GM18909 (cell line): ENCODE measurements around the gene ATP8B4.
"Not testable (repeated sequence)": the region's sequence is repeated elsewhere in the genome, so short reads cannot be mapped to it uniquely, and the experiment has no call there.

Source experiments
- ATAC-seq: cut with Tn5 transposase; IDR thresholded peaks from one replicate; pipeline ENCODE4 v1.9.1; 2021; ENCODE audit warnings: mild to moderate bottlenecking; ENCODE audit not compliant: unreplicated experiment, poor library complexity

The ATP8B4 gene

DNA sequence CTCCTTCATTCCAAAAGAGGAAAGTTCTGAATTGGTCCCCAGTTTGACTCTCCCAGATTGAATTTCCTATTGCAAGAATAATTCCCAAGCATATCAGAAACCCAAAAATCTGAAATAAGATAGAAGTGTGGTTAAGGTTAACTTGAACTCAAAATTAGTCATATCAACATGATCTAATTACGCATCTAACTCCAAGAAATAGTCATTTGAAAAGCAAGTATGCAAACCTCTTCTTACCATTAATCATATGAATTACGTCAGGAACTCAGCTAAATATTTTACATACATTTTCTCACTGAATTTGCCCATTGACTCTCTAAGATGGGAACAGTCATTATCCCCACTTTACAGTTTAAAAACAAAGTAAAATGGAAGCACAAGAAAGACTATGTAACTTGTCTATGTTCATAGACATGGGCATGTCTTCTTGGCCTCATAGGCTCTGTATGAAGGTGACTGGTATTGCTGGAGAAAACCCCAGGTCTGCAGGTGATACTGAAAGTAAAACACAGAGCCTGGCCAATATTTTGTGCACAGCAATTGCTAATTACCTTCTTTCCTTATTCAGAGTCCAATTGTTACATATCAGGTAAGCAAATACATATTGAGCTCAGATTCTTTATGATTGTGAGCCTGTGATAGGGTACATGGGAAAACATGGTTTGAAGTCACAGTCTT lies 139.2 kb downstream of the ATP8B4 start:
- no peak for ATAC-seq

DNA sequence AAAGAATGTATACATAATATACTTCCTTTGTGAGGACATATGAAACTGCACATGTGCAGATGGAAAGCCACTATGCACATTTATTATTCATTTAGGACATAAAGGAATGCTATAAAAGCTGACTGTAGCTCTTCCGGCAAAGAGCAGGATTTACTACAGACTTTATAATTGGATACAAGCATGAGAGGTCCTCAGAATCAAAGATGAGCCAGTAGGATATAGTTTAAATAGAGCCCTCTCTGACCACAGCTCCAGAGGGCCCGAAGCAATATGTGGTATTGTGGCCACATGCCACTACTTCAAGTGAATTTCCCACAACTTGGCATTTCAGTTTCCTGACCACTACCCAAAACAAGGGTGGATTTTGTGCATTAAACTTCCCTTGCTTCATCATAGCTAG lies 140.9 kb downstream of the ATP8B4 start:
- ATAC-seq, result no peak

DNA sequence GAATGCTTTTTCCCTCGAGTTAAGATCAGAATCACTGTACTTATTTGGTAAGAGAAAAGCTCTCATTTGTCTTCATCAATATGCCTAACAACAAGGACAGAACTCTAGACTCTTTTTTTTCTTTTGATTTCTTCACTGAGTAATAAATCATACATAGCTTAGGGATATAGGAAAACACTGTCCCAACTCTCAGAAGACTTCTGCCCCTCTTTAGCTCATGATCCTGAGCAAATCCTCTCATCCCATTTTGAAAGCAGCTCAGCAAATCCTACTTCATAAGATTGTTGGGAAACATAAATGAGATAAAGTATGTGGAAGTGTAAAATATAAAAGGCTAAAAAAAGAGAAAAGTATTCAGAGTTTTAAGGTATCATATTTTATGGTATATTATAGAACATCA lies 141.7 kb downstream of the ATP8B4 start:
- ATAC-seq, result no peak

DNA sequence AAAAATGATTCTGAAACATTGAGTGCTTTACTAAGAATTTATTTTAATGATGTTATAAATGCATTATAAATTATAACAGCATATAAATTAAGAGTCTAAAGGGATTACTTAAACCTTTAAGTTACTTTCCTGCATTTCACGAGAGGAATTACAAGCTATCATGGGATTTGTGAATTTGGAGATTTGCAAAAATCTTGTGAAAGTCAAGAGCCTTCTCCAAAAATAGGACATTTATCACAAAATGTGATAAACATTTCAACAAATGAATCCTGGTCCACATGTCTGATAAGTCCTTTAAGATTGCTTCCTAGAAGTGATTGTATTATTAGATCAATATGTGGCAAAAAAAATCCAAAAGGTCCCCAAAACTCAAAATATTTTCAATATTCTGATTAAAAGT lies 154.5 kb downstream of the ATP8B4 start:
- no peak for ATAC-seq

DNA sequence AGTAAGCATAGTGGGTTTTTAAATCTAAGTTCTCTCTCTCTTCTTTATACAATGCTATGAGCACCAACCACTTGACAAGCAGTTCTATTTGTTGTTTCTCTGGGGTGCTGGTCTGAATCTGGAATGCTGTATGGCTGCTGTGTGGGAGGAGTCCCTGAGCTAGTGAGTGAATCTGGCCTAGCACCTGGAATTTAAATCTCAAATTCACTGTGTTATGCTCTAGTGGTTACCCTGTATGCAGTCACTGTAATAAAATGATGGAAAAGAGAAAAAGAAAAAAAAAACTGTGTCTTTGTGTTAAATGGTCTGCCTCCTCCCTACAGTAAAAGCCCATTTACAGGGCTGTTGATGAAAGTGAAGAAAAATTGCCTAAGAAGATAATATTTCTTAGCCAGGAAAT lies 155.0 kb downstream of the ATP8B4 start:
- no peak for ATAC-seq

DNA sequence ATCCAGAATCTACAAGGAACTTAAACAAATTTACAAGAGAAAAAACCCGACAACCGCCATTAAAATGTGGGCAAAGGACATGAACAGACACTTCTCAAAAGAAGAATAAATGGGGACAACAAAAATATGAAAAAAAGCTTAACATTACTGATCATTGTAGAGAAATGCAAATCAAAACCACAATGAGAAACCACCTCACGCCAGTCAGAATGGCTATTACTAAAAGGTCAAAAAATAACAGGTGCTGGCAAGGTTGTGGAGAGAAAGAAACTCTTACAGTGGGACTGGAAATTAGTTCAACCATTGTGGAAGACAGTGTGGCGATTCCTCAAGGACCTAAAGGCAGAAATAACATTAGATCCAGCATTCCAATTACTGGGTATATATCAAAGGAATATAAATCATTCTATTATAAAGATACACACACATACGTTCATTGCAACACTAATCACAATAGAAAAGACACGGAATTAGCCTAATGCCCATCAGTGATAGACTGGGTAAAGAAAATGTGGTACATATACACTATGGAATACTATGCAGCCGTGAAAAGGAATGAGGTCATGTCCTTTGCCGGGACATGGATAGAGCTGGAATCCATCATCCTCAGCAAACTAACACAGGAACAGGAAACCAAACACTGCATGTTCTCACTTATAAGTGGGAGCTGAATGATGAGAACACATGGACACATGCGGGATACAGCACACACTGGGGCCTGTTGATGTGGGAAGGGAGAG lies 155.8 kb downstream of the ATP8B4 start:
- not testable (repeated sequence) for ATAC-seq

DNA sequence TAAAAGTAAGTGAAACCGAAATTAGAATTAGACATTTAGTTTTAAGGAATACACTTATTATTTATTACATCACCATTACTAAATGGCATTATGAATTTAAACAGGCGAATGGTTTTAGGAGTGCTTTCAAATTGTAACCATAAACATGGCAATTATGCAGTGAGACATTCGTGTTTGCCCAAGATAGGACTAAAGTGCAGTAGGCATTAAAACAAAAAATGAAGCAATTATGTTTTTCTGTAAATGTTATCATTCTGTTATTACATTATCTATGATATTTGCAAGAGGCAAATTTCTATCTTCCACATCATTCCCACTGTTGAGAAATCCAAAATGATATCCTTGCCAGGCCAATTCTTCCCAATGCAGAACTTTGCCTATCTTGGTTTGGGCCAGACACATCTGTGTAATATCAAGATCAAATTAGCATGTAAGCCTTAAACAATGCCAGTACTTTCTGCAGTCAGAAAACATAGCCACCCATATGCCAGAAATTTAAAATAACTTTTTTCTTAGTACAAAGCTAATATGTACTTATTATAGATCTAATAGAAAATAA lies 156.9 kb downstream of the ATP8B4 start:
- no peak for ATAC-seq

DNA sequence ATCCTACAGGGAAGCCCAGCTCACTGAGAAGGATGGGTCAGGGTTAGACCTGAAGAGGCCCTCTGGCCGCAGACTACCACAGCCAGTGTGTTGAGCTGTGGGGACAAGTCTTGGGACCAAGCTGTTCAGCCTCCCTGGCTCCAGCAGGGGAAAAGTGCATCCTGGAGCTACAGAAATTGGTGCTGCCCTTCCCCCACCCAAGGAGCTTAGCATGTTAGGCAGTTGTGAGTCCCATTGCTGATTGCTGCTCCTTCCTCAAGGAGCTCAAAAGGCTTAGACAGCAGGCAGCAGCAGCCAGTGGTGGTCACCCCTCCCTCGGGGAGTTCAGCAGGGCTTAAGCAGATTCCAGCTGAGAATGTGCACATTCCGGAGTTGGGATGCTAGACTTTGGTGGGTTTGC lies 165.6 kb downstream of the ATP8B4 start:
- ATAC-seq, result no peak

DNA sequence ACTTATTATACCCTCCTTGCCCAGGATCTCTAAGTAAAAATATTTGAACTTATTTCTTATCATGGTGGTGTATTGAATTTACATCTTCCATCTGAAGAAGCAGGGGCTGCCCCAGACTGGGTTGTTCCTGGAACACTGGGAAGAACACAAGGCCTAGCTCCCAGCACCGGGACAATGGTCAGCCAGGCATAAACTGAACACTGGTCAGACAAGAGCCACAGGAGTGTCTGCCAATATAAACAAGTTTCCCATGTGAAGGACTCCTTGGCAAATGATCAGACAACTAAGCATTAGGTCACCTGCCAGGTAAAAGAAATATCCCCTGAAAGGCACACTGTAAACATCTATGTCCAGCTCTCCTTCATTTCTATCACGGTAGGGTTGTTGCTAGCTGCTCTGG lies 172.4 kb downstream of the ATP8B4 start:
- no peak for ATAC-seq

DNA sequence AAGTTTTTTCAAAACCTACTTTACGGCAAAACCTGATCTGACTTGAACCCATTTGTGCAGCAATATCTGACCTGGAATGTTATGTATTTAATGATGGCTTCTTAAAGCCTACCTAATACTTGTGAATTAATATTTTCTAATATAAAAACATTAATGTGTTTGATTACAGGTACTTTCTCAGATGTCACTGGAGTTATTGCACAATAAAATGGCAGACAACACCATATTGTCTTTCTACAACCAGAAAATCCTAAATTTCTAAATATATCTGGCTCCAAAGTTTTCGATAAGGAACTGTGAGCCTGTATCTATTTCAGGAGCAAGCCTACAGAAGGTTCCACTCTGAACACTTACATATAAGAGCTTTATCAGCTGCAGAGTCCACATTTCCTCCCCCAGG lies 184.5 kb downstream of the ATP8B4 start:
- ATAC-seq, result no peak

DNA sequence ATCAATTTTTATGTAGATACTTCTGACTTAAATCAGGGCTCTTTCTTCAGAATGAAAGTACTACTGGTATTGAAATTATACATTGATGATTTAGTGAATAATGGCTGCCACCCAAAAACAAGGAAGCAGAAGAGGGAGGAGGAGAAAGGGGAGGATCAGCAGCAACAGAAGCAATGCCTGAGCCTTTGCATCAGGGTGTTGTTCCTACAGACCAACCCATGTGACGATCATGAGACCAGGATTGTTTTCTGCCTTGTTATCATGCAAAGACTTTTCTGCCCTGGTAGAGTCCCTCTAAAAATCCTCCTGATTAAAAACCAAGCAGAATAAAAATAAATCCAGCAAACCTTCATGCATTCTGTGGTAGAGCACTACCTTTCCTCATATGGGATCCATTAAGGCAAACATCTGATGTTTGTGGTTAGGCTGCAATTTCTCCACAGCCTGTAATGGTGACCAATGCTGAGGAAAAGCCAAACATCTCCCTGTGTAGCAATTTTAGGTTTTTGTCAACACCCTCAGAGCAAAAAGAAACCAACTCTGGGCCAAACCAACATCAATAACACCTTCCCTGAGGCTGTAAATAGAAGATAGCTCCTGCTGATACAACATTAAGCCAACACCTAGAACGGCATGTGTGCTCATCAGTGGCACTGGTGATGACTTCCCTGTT lies 191.7 kb downstream of the ATP8B4 start:
- ATAC-seq, result no peak

DNA sequence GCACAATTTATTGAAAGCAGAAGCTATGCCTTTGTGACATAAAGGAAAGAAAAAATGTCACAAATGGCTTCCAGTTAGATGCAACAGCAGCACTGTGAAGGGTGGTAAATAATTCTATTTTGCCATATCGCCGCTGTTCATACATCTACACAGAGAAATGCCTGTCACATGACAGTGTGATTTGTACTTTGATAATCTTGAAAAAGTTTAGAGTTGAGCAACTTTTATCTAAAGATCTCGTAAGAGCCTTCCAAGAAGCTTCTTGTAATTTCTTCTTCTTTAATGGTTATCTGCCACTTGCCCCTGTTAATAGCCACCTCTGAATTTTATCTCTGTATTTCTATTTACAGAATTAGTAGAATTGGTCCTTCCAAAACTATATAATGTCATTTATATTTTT lies 192.3 kb downstream of the ATP8B4 start:
- no peak for ATAC-seq

DNA sequence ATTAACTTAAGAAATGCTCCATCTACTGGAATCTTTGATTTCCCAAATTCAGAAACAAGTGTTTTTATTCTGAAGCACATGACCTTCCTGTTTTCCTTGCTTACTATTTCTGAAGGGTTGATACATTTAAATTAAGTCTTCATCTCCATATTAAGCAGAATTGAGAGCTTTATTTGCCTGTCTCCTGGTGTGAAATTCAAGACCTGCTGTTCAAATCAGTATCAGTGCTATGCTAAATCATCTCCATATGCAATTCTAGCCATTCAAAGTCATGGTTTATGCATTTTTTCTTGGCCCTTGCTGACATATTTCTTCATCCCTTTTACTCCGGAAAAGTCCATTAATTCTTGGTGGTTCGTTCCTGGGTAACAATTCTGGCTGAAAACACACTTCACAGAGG lies 195.4 kb downstream of the ATP8B4 start:
- no peak for ATAC-seq

DNA sequence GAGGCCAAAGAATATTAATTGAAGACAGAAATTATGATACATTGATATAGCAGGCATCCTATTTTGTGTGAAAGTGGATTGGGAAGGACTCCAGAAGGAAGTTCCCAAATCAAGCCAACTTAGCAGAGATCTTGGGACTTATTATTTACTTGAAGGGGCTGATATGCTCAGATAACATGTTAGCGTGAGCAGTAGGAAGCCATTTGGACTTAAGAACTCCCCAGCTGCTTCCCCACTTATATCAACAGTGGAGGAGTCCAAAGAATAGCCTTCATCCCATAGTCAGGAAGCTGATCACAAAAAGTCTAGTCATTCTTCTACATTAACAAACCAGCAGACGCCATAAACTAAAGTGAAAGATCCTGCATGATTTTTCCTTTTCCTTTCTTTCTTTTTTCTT lies 200.0 kb downstream of the ATP8B4 start:
- ATAC-seq, result no peak

DNA sequence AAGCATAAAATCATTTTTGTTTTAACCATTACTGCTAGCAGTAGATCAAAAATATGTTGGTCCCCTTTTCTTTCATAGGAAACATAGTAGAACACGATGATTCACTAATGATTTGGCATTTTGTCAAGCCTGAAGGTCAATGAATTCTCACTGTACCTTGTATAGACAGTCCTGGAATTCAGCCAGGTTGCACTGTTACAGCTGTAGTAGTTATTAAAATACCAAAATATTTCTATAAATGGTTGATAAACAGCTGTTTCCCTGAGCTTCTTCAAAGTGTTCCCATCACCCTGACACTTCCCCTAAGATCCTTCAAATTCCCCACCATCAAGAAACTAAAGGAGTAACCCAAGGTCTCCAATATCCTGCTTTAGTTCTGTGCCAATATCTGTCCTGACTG lies 200.9 kb downstream of the ATP8B4 start:
- ATAC-seq, result no peak

DNA sequence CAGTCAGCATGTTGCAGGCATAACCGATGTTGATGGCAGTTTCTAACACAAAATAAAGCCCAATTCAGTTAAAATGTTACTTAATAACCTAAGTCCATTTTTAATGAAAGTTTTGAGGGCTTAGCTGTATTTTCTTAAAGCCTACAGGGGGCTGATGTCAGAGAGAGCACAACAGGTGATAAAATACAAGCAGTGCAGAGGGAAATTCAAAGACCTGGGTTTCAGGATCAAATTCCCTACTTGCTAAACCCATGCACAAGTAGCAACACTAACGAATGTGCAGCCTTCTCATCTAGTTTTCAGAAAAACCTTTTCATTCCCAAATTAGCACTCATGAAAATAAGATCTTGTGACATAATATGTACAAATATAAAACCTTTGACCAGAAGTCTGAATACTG lies 202.0 kb downstream of the ATP8B4 start:
- ATAC-seq, result no peak

DNA sequence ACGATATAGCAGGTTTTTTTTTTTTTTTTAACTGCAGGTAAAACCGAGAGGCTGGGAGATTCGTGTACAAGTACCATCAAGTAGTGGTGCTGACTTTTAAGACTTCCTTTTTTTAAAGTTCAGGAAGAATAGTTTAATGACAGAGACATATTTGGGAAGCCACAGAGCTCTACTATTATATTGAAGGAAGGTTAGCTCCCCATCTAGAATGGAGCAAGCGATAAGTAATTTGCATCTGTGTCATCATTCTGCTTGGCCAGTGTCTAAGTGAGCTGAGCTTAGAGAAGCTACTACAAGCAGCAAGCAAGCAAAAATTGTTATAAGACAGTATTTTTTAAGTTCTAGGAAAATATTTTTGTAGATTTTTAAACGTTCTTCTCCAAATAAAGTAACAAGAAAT lies 203.2 kb downstream of the ATP8B4 start:
- no peak for ATAC-seq

DNA sequence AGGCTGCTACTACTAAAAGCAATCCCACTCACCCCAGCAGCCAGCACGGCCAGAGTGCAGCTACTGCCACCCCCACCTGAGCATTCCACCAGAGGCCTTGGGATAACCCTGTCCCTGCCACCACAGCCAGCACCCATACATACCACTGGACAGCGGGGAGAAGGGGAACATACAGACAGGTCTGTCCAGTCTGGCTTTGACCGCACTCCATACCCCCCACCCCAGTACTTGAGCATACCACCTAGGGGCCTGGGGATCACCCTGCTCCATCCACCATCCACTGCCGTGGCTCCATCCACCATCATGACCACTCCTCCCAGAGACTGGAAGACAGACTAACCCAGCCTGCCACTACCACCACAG lies 210.1 kb downstream of the ATP8B4 start:
- ATAC-seq, result no peak

DNA sequence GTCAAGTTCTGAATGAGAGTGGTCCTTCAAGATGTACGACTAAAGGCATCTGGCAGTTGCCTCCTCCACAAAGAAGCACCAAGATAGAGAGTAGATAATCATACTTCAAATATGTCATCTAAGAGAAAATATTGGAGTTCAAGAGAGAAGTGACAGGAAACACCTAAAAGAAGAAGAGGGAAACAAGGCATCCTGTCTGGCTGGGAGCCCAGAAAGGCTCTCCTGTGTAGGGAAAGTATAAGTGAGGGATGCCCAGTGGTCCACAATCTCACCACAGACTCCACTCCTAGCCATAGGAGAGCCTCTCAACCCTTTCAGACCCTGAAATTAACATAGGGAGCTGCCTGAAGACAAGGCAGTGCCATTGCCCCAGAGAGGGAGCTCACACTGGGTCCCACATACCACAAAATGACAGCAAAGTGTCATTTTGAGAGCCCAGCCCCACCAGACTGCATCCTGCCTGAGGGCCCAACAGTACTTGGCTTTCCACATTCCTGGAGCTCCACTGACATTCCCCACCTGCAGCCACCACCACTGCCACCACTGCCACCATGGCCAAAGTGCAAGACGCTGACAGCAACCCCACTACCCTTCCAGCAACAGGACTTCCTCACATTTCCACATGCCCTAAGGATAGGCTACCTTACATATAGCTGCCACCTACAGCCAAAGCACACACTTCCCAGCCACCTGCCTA lies 210.6 kb downstream of the ATP8B4 start:
- ATAC-seq, result no peak

DNA sequence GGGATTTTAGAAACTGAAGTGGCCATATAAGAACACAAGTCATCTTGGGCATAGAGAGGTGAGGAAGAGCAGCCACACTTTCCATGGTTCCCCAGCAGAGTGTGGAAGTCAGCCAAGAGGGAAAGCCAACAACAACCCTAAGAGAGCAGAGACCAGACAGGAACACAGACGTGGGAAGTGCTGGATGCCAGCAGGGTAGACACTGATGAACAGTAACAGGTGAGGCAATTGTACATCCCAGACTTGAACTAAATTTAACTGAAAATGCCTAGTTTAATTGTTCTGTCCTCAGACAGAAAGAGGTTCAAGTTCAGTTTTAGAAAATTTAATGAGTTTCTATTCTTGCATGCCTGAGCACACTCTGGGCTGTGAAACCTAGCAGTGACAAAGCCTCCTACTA lies 212.1 kb downstream of the ATP8B4 start:
- ATAC-seq, result no peak

DNA sequence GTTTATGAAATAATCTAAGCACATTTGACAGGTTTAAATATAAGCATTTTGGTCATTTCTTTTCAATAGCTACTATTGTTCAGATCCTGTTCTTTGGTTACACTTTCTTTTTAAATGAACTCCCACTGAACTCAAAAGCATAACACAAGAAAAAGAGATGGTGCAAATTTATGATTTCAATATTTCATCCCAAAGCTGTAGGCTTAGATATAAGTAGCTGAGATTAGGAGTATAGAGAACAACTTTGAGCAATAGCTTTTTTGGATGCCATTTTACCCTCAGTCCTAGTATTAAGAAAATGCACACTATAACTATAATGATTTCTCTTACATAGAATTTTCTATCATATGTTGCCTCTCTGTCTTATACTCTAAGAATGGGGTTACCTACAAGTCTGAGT lies 213.8 kb downstream of the ATP8B4 start:
- ATAC-seq, result no peak
